ENCODE measurements around the gene MAF. TPM values are rescaled to one million over a fixed set of nuclear protein-coding genes. Genes with fewer than 3 reads are reported as not detected.

MAF gene
- 0.11 and 0.39 TPM in 2 replicates for total RNA-seq

GRCh38 chr16:79600638-79601091 lies at the start of gene MAF:
TSS of gene MAF (minus strand) at chr16:79600737. CDS start at chr16:79599902, 835 bp downstream.

Measured in placental epithelial cell (primary cell).